Left ventricle myocardium inferior (tissue), 1 donor: ENCODE results near the gene LSAMP. TPM values are rescaled to one million over a fixed set of nuclear protein-coding genes. Genes with fewer than 3 reads are reported as not detected.

Experiments used
- DNase-seq: peaks from one replicate; pipeline ENCODE4 v3.0.0-alpha.2; 2020
- H3K27ac ChIP-seq: fragments of 200-600 bp; replicated peaks from 2 replicates; pipeline ENCODE4 v1.8.0; 2021
- H3K27me3 ChIP-seq: fragments of 200-600 bp; 2 replicates; pipeline ENCODE4 v1.8.0; 2021; ENCODE audit warnings: low read depth
- H3K36me3 ChIP-seq: fragments of 200-600 bp; 2 replicates; pipeline ENCODE4 v1.8.0; 2021
- H3K4me1 ChIP-seq: fragments of 200-600 bp; 2 replicates; pipeline ENCODE4 v1.8.0; 2021
- H3K4me3 ChIP-seq: fragments of 200-600 bp; 2 replicates; pipeline ENCODE4 v1.8.0; 2021; ENCODE audit warnings: mild to moderate bottlenecking, moderate library complexity
- H3K9me3 ChIP-seq: fragments of 200-600 bp; replicated peaks from 2 replicates; pipeline ENCODE4 v1.8.0; 2021
- intact Hi-C: fragments of 100-400 bp; cut with micrococcal nuclease; formaldehyde crosslinking; loops from one replicate; pipeline ENCODE4 v1.11.0; 2022
- total RNA-seq: library from RNA; stranded (reverse); fragmentation: NEBNext Ultra II Directional; extraction: Animal tissue kit (Norgen Biotek cat#: 25700); gene quantifications from one replicate; pipeline ENCODE4 v1.2.1, GENCODE V29; 2021
- TF ChIP-seq, protein P1 (sequence below): fragments of 200-600 bp; IDR thresholded peaks from 2 replicates; pipeline ENCODE4 v1.8.0; 2021; ENCODE audit warnings: antibody characterized with exemption, mild to moderate bottlenecking, borderline replicate concordance
- donor health status: DM: no; HTN: yes; CAD: no; lungs with severe emphysema.

The LSAMP gene
- total RNA-seq, 1 donor from 2014 or later, result 1.2 TPM

DNA sequence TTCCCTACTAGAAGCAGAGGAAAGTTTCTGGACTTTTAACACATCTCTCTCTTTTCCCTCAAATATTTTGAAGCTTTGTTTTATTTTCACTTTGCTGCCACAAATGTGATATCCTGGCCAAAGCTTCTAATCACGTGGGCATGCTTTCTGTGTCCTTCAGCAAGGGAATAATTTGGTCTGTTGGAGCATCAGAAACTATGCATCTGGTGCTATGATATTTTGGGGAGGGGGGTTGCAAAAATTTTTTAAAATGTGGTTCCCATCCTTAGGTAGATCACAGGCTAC is 567.7 kb downstream of the LSAMP start:
- H3K9me3 ChIP-seq, result no peaks in the 10 kb centered on the region
- intact Hi-C loops, result no loop called here
- no peak for DNase-seq
- H3K4me3 ChIP-seq, result peak overlapping the region; percentile 31
- H3K36me3 ChIP-seq, result no peaks in the 10 kb centered on the region
- H3K27me3 ChIP-seq, result no peaks in the 10 kb centered on the region
- H3K4me1 ChIP-seq, result no peaks in the 10 kb centered on the region
- TF ChIP-seq, protein P1, sequence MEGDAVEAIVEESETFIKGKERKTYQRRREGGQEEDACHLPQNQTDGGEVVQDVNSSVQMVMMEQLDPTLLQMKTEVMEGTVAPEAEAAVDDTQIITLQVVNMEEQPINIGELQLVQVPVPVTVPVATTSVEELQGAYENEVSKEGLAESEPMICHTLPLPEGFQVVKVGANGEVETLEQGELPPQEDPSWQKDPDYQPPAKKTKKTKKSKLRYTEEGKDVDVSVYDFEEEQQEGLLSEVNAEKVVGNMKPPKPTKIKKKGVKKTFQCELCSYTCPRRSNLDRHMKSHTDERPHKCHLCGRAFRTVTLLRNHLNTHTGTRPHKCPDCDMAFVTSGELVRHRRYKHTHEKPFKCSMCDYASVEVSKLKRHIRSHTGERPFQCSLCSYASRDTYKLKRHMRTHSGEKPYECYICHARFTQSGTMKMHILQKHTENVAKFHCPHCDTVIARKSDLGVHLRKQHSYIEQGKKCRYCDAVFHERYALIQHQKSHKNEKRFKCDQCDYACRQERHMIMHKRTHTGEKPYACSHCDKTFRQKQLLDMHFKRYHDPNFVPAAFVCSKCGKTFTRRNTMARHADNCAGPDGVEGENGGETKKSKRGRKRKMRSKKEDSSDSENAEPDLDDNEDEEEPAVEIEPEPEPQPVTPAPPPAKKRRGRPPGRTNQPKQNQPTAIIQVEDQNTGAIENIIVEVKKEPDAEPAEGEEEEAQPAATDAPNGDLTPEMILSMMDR, result no peak
- no peak overlapping the region for H3K27ac ChIP-seq

DNA sequence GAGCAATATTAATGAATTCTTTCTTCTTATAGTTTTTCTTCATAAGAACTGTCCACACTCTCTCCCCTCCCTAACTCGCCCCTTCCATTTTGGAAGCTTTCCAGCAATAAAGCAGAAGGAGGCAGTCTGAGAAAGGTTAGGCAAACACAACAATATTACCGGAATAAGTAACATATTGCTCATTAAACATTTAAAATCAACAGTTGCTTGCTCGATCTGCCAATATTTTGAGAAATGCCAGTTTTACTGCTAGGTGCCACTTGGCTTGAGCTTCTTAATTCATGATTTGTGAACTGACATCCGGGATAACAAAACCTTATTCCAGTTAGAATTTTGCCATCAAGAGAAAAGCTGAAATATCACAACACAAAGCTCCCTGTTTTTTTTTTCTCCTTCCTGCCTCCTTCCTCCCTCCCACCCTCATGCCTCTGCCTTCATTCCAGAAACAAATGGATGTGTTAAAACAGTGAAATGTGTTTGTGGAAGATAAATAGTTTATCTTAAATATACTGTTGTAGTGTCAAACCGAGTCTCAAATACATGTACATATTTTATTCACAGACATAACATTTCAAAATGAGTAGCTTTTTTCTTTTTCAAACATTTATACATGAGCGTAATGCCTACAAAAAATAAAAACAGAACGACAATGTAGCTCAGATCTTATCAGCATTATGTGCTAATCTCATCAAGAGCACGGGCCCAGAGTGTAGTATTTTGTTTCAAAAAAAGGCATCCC is 568.2 kb downstream of the LSAMP start:
- no peaks in the 10 kb centered on the region for H3K36me3 ChIP-seq
- no peaks in the 10 kb centered on the region for H3K4me1 ChIP-seq
- H3K27ac ChIP-seq, result no peak overlapping the region
- intact Hi-C loops, result no loop called here
- TF ChIP-seq, protein P1, result no peak
- H3K9me3 ChIP-seq, result no peaks in the 10 kb centered on the region
- peak overlapping the region; percentile 31 for H3K4me3 ChIP-seq
- no peaks in the 10 kb centered on the region for H3K27me3 ChIP-seq
- DNase-seq, result no peak

DNA sequence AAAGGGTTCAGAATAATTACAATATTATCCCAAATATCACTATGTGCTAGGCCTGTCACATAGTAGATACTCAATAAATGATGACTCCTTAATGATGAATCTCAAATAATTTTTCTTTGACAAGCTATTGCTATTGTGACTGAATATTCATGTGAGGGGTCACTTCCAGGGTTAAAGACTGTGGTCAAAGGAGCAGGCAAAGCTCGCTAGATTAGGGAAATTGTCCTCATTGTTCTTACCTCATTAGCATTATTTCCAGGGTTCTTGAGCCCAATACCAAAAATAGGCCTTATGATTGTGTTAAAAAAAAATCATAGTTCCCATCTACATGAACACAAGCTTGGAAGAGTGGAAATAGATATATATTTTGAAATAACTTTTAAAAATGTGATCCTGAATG is 569.8 kb downstream of the LSAMP start:
- Histone ChIP-seq H3K36me3 (no peaks in the 10 kb centered on the region), H3K4me1 (no peaks in the 10 kb centered on the region), H3K9me3 (no peaks in the 10 kb centered on the region), H3K27ac (no peak overlapping the region), H3K4me3 (no peak overlapping the region), H3K27me3 (no peaks in the 10 kb centered on the region)
- intact Hi-C loops, result no loop called here
- TF ChIP-seq, protein P1, result no peak
- DNase-seq, result no peak

DNA sequence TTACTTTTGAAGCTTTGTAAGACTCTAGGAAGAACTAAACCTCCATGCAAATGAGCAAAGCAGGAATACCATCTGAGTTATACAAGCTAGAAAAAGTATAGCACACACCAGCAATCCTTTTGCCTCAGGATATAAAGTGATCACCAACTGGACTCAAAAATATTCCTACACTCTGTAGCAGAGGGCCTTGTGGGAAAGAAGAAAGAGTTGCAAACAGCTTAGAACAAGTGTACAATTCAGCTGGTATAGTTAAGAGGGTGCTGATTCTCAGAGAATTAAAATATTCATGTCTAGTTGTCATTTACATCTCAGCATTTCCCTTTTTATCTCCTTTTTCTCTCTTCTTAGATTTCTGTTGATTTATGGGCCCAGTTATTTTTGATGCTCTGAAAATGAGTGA is 573.6 kb downstream of the LSAMP start:
- no peaks in the 10 kb centered on the region for H3K36me3 ChIP-seq
- H3K27ac ChIP-seq, result no peak overlapping the region
- H3K27me3 ChIP-seq, result no peaks in the 10 kb centered on the region
- TF ChIP-seq, protein P1, result no peak
- H3K9me3 ChIP-seq, result no peaks in the 10 kb centered on the region
- intact Hi-C loops, result no loop called here
- no peaks in the 10 kb centered on the region for H3K4me1 ChIP-seq
- no peak for DNase-seq
- H3K4me3 ChIP-seq, result no peak overlapping the region

DNA sequence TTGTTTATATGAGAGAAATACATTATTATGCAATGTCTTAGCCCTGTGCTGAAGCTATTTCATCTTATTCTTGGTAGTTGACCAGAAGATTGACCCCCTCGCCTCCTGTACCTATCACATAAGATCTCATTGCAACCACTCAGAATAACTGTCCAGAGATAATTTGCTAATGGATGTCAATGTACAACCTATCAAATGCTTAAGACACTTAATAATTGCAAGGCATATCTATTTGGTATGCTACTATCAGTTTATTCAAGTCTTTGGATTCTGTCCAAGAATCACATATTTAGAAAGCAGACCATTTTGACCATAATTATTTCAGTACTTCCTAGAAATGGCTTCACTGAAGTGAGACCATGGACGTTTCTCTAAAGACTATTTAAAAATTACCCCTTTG is 580.4 kb downstream of the LSAMP start:
- TF ChIP-seq, protein P1, result no peak
- Histone ChIP-seq H3K27ac (no peak overlapping the region), H3K27me3 (peaks cover 5% of the 10 kb centered on the region), H3K4me1 (no peaks in the 10 kb centered on the region), H3K4me3 (no peak overlapping the region), H3K36me3 (no peaks in the 10 kb centered on the region), H3K9me3 (no peaks in the 10 kb centered on the region)
- no peak for DNase-seq
- intact Hi-C loops, result no loop called here
